ENCODE results near the gene HMOX1.
A peak's percentile ranks its signal among the peaks of the same experiment; 100 is the strongest.
"Not testable (repeated sequence)": the region's sequence is repeated elsewhere in the genome, so short reads cannot be mapped to it uniquely, and the experiment has no call there.

HMOX1 gene

DNA sequence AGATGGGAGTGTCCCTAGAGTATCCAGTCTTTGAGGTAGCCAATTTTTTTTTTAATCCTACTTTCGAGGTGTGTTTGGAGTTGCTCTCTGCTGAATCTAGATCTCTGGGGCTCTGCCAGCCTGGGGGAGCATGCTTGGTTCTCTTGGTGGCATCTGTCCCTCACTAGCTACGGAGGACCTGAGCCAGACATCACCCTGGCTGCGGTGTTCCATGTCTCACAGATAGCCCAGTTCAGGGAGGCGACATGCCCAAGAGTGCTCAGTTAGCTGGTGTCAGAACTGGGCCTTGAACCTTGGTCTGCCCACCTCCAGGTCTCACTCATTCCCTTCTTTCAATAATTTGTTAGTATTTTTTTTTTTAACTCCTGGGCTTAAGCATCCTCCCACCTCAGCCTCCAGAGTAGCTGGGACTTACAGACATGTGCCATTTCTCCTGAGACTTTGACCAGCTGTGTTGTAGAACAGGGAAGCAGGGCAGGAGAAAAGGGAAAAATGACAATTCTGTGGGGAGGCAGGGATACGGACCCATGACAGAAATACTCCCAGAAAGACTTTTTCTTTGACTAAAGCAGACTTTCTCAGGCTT is 621 bp downstream of the HMOX1 start:
- no peak for DNase-seq

DNA sequence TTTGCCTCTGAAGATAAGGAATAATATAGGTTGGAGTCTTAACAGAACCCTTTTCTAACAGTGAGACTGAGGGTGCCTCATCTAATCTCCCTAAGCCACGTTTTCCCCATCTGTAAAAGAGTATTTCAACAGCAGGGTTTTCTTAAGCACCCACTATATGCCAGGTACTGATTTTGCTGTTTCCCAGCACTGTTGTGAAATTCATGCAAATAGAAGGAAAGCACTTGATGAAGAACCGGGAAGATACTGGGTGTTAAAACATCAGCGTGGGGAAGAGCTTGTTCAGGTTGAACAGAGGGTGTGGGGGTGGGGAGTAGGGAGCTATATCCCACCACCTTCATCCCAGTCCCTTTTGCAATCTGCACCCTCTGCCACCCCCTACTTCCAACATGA is 2.8 kb downstream of the HMOX1 start:
- DNase-seq = no peak

DNA sequence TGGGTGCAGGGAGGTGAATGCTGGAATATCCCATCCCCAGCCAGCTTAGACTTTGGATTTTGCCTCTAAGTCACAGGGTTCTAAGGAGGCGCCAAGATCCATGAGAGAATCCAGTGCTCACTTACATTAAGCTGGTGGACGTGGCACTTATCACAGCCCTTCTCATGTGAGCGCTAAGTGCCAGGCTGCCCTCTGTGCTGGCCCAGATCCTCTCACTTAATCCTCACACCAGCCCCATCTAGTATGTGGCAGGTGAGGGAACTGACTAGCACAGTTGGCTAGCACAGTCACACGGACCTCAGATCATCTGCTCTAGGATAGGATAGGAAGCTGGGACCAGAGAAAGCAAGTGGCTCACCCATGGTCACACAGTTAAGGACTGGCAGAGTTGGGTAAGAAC is 3.6 kb downstream of the HMOX1 start:
- DNase-seq = no peak

DNA sequence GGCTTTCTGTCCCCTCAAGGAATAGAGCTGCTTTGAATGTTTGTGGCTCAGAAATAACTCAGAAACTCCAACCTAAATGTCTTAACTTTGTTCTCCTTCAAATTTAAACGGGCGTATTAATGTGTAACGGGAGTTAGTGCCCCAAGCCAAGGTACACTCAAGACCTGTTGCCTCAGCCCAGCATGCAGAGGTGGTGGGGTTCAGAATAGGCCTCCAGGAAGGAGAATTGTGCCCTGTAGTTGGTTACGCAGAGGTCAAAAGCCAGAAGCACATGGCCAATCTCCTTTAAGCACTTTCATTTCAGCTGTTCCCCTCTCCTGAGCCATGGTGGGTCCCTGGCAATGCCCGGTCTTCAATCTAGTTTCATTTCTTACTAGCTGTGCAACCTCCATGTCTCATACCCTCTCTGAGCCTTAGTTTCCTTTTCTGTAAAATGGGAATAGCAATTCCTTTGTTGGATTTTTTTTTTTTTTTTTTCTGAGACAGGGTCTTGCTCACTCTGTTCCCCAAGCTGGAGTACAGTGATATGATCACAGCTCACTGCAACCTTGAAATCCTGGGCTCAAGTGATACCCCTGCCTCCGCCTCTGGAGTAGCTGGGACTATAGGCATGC is 4.2 kb downstream of the HMOX1 start:
- no peak for DNase-seq

DNA sequence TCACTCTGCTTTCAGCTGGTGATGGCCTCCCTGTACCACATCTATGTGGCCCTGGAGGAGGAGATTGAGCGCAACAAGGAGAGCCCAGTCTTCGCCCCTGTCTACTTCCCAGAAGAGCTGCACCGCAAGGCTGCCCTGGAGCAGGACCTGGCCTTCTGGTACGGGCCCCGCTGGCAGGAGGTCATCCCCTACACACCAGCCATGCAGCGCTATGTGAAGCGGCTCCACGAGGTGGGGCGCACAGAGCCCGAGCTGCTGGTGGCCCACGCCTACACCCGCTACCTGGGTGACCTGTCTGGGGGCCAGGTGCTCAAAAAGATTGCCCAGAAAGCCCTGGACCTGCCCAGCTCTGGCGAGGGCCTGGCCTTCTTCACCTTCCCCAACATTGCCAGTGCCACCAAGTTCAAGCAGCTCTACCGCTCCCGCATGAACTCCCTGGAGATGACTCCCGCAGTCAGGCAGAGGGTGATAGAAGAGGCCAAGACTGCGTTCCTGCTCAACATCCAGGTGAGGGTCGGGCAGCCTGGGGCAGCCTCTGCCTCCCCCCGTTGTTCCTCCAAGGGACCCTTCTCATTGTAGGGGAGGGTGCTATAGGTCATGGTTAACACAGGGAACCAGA is 5.9 kb downstream of the HMOX1 start:
- DNase-seq = no peak

DNA sequence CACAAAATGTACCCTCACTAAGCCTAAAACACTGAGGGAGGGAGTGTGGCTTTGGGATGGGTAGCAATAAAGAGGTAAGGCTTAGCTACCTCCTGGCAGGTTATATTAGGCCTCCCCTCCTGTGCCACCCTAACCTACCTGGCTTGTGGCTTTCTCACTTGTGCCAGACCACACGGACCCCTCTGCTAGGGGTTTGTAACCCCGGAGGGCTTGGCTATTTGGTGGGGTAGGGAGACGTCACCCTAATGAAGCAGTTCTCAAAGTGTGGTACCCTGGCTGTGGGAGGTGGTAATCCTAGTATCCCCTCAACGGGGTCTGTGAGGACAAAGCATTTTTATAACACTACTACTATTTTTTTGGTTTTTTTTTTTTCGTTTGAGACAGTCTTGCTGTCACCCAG is 10.0 kb downstream of the HMOX1 start:
- no peak for DNase-seq

DNA sequence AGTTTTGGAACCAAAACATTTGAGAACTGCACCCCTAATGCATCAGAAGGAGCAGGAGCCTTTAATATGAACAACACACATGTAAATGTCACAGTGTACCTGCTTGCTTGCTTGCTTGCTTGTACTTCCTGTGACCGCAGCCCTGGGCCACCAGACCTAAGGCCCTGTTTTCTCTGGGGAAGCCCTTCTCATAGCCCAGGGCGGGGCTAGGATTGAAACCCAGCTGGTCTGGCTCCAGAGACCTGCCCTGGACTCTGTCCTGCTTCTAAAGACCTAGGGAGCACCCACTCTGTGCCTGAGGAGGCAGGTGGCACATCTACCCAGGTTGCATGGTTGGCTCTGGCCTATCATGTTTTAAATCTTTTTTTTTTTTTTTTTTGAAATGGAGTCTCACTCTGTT is 11.5 kb downstream of the HMOX1 start:
- no peak for DNase-seq

DNA sequence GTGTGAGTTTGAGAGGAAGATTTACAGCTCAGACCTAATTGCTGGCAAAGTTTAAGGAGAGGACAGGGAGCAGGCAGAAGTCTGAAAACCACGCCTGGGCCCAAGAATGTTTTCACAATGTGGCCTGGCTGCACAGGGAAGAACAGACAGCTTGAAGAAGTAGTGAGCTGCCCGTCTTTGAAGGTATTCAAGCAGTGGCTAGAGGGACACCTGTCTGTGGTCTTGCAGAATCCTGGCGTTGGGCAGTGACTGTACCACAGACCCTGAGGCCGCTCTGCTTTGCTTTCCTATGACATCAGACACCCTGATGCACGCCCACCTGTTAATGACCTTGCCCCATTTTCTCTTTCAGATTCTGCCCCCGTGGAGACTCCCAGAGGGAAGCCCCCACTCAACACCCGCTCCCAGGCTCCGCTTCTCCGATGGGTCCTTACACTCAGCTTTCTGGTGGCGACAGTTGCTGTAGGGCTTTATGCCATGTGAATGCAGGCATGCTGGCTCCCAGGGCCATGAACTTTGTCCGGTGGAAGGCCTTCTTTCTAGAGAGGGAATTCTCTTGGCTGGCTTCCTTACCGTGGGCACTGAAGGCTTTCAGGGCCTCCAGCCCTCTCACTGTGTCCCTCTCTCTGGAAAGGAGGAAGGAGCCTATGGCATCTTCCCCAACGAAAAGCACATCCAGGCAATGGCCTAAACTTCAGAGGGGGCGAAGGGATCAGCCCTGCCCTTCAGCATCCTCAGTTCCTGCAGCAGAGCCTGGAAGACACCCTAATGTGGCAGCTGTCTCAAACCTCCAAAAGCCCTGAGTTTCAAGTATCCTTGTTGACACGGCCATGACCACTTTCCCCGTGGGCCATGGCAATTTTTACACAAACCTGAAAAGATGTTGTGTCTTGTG is 12.5 kb downstream of the HMOX1 start:
- DNase-seq = no peak

DNA sequence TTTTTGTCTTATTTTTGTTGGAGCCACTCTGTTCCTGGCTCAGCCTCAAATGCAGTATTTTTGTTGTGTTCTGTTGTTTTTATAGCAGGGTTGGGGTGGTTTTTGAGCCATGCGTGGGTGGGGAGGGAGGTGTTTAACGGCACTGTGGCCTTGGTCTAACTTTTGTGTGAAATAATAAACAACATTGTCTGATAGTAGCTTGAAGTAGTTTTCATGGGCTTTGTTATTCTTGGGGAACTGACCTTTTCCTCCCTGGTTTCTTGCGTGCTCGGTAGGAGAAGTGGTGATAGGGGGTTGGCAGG is 13.1 kb downstream of the HMOX1 start:
- no peak for DNase-seq

DNA sequence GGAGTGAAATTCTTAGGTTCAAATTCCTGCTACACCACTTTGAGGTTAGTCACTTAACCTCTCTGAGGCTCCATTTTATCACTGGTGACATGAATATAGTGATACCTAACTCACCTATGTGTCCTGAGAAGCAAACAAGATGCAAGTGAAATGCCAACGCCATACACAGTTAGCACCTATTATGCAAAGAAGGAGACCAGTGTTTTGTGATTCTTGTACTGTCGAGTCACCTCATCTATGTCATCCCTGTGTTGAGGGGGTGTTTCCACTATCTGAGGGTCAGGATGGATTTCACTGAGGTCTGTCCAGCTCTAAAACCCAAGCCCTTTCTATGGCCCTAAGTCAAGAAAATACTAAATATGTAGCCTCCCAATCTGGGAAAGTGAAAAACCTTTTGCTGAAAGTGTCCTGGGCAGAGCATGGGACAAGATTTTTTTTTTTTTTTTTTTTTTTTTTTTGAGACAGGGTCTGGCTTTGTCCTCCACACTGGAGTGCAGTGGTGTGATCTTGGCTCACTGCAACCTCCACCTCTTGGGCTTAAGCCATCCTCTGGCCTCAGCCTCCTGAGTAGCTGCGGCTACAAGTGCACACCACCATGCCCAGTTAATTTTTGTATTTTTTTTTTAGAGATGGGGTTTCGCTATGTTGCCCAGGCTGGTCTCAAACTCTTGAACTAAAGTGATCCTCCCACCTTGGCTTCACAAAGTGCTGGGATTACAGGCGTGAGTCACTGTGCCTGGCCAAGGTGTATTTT is 14.1 kb downstream of the HMOX1 start:
- DNase-seq = no peak

DNA sequence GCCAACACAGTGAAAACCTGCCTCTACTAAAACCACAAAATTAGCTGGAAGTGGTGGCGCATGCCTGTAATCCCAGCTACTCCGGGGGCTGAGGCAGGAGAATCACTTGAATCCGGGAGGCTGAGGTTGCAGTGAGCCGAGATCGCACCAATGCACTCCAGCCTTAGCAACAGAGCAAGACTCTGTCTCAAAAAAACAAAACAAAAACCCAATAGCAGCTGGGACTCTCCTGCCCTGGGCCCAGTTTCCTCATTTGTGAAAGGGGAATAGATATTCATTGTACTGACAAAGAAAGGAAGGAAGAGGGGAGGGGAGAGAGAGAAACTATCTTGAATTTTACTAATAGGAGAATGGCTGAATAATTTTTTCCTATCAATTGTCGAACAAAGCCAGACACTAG is 15.7 kb downstream of the HMOX1 start:
- DNase-seq = not testable (repeated sequence)

DNA sequence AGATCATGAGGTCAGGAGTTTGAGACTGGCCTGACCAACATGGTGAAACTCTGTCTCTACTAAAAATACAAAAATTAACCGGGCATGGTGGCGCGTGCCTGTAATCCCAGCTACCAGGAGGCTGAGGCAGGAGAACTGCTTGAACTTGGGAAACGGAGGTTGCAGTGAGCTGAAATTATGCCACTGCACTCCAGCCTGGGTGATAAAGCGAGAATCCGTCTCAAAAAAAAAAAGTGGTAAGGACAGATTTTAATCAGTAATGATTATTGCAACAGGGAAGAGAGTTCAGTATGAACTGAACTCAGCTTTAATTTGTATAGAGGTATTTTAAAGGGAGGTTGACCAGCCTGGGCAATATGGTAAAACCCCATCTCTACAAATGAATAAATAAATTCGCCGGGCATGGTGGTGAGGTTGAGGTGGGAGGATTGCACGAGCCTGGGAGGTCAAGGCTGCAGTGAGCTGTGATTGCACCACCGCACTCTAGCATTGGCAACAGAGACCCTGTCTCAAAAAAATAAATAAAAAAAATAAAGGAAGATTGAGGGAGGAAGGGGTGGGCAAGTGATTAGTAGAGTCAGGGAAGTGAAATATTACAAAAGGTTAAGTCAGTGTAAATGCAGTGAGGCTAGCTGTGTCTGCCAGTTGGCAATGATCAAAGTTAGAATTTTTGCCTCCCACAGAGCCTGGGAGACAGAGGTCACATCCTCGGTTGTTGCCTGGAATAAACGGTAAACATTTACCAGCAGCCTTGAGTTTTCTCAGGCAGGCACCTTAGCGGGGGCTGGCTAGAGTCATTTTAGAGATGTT is 16.4 kb downstream of the HMOX1 start:
- DNase-seq = no peak

DNA sequence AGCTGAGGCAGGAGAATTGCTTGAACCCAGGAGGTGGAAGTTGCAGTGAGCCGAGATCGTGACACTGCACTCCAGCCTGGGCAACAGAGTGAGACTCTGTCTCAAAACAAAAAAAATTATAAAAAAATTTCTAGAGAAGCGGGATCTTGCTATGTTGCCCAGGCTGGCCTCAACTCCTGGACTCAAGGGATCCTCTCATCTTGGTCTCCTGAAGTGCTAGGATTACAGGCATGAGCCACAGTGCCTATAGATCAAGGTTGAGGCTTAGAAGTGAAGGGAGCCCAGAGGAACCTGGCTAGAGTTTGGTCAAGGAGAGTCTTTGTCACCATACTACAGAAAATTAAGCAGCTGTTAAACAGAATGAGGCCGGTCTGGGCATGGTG is 17.7 kb downstream of the HMOX1 start:
- DNase-seq = no peak

DNA sequence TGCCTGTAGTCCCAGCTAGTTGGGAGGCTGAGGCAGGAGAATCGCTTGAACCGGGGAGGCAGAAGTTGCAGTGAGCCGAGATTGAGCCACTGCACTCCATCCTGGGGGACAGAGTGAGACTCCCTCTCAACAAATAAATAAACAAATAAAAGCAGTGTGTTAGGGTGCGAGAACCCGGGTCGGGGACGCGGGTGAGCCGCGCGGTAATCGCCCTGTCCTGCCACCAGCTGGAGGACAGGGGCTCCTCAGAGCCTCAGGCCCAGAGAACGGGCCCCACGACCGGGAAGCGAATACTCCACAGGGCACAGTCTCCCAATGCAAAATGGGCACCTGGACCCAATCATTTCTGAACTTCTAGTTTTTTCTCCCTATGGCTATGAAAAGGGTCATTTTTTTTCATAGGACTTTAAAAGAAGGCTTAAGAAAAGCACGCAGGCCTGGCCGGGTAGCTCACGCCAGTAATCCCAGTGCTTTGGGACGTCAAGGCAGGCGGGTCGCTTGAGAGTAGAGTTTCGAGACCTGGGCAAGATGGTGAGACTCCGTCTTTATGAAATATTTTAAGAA is 18.3 kb downstream of the HMOX1 start:
- peak; percentile 18 for DNase-seq

DNA sequence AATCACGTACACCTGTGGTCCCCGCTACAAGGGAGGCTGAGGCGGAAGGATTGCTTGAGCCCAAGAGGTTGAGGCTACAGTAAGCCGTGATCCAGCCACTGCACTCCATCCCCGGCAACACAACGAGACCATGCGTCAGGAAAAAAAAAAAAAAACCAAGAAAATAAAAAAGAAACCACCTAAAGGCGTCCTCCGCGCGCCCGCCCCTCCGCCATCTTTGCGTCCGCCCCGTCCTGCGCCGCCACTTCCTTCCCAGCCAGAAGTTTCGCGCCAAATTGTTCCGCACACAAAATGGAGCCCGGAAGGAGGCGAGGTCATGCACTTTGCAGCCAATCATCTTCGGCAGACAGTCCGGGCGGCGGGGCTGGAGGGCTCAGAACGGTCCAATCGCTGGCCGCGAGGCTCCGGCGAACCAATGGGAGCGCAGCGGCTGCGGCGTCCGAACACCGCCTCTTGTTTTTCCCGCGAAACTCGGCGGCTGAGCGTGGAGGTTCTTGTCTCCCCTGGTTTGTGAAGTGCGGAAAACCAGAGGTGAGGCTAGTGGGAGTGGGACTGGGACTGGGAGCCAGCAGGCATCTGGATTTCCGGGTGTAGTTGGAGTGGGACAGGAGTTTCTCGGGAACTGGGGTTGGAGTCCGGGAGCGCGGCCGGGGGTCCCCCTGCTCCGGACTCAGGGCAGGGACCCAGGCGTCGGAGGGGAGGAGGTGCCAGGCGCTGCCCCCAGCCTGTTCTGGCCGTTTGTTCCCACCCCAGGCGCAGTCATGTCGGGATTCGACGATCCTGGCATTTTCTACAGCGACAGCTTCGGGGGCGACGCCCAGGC is 19.0 kb downstream of the HMOX1 start, which contains the start of gene MCM5:
Gene MCM5 (plus strand): TSS at position 463 of the 823 bp plus-strand sequence. CDS start 299 bp downstream, at position 762.
- peak; percentile 97 for DNase-seq

DNA sequence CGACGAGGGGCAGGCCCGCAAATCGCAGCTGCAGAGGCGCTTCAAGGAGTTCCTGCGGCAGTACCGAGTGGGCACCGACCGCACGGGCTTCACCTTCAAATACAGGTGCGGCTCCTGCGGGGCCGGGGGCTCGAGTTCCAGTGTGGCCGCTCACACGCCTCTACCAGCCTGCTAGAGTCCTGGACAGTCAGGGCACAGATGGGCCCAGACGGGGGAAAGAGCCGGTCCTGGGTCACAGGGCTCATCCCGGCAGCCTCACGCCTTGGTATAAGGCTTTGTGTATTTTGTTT is 19.6 kb downstream of the HMOX1 start:
- DNase-seq = peak; percentile 20

DNA sequence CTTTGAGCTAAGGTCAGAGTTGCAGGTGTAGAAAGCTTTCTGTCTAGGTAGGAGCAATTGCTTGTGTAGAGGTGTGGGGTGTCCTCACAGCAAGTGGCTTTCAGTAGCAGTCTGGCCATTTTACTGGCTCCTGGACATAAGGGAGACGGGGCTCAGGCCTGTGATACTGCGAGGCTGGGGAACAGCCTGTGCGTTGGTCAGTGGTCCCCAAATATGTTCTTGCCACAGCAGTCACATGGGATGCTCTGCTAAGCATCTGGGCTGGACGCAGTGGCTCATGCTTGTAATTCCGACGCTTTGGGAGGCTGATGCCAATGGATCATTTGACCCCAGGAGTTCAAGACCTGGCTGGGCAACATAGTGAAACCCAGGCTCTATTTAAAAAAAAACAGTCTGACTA is 21.0 kb downstream of the HMOX1 start:
- DNase-seq = no peak

DNA sequence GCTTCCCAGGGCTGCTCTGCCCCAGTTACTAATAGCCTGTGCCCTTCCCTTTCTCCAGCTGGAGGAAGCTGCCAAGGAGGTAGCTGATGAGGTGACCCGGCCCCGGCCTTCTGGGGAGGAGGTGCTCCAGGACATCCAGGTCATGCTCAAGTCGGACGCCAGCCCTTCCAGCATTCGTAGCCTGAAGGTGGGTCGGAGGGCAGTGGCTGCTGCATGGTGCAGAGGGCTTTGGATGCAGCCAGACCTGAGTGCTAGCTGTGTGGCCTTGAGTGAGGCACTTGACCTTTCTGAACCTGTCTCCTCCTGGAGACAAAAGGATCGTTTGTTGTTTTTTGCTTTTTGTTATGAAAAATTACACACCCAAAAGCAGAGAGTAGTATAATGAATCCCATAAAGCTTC is 22.5 kb downstream of the HMOX1 start:
- DNase-seq = no peak

DNA sequence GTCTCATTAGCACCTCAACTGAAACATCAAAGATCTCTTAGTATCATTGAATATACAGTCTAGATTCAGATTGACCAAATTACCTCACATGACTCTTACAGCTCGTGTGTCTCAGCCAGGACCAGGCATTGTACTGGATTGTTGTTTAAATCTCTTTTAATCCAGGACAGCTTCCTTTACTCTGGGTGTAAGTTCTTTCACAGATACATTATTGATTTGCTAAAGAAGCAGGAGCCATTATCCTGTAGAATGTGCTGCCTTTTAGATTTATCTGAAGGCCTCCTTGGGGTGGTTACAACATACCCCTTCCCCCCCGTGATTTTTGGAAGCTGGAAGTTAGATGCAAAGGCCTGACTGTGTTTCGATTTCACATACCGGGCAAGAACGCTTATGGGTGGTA is 23.3 kb downstream of the HMOX1 start:
- no peak for DNase-seq

DNA sequence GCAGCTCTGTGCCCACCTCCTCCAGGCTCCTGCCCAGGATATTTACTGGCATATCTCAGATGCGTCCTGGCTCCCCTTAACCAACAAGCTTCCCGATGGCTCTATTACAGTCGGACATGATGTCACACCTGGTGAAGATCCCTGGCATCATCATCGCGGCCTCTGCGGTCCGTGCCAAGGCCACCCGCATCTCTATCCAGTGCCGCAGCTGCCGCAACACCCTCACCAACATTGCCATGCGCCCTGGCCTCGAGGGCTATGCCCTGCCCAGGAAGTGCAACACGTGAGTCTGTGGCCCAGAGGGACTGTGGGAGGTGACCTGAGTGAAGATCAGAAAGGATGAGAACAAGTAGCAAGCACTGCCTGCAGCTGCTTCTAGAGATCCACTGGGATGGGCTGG is 25.5 kb downstream of the HMOX1 start:
- no peak for DNase-seq

DNA sequence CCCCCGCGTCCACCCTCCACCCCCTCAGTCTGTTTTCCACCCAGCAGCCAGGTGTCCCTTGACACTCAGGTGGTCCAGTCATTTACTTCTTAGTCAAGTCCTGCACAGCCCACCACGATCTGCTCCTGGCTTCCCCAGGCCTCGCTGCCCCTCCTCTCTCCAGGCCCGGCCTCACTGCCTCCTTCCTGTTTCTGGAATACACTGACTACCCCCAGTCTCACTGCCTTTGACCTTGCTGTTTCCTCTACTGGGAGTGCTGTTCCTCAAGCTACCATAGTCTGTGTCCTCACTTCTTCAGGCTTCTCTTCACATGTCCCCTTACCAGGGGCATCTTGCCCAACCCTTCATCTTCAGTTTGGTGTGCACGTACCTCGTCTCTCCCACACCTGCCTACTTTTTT is 26.5 kb downstream of the HMOX1 start:
- DNase-seq = no peak
